HG02798 (cell line): Measurements from ENCODE around the gene GPD2.
"Not testable (repeated sequence)": the region's sequence is repeated elsewhere in the genome, so short reads cannot be mapped to it uniquely, and the experiment has no call there.

Experiments used
- ATAC-seq: cut with Tn5 transposase; IDR thresholded peaks from one replicate; pipeline ENCODE4 v1.9.1; 2021; ENCODE audit warnings: mild to moderate bottlenecking; ENCODE audit not compliant: unreplicated experiment, poor library complexity

Gene GPD2

DNA sequence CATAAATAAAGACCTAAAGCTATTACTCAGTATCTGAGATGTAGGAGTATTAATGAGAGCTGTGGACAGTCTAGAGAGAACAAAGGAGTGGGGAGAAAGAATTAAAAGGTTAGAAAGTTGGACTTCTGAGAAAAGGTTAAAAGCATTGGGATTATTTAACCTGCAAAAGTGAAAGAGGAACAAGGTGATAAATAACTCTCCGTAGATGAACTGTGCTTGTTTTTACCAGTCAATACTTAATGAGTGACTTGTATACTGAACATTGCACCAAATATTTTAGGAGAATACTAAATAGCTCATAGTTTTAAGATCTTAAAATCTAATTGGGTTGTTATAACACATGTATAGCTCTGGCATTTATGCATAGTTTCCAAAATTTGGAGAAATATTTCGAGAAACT lies 137.5 kb downstream of the GPD2 start:
- ATAC-seq = peak; percentile 65

DNA sequence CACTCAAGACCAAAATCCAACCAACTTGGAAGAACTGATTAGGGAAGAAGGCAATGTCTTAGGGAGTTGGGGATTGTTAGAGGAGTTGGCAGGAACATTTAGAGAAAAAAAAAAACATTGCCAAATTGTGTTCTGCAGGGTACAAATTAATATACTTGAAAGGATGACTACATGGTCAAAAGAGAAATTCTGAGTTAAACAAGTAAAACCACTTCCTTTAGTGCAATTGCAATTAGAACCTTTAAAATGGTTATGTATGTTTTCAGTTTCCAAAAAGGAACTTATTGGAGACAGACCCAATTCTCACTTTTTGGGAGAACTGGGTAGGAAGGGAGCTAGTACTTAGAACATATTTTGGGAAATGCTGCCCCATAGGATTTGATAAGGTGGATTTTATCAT lies 137.9 kb downstream of the GPD2 start:
- ATAC-seq = no peak

DNA sequence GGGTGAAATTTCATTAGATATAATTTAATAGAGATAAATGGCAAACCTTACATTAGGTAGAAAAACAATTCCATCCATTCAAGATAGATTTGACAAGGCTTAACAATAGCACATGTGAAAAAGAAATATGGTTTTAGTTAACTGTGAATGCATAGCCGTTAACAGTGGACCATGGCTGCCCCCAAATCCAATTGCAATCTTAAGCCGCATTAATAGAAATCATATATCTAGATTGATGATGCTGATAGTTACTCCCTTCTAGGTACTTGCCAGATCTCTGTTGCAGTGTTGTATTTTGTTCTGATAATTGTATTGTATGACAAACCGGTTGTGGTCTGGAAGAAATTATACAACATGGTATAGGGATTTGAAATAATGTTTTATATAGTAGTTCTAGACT lies 139.8 kb downstream of the GPD2 start:
- ATAC-seq = no peak

DNA sequence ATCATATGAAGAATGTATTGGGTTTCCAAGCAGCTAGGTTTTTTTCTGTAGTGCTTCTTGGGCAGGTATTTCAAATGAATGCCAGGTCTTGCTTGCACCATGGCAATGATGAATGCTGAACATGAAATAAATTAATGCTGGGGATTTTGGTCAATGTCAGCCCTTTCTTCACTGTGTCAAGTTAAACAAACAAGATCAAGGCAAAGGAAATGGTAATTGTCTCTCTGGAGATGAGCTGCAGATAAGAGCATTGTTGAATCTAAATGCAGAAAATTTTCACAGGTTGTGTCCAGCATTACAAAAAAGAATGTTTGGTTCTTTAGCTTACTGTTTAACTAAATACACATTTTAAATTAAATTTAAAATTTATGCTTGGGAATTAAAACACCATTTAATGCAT lies 144.3 kb downstream of the GPD2 start:
- no peak for ATAC-seq

DNA sequence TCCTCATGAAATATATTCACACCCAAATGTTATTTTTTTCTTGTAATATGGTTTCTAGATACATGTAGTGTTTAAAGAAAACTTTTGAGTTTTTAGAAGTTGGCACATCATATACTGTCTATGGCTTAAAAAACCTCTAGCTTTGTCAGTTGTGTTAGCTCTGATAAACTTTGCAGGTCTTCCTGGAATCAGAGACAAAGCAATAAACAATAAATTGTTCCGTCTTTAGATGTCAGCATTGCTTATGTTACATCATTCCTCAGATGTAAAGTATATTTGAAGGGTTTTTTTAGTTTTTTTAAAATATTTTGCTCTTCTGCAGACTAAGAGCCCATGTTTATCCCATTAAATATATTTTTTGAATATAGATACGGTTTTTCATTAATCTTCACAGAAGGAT lies 145.1 kb downstream of the GPD2 start:
- ATAC-seq = no peak

DNA sequence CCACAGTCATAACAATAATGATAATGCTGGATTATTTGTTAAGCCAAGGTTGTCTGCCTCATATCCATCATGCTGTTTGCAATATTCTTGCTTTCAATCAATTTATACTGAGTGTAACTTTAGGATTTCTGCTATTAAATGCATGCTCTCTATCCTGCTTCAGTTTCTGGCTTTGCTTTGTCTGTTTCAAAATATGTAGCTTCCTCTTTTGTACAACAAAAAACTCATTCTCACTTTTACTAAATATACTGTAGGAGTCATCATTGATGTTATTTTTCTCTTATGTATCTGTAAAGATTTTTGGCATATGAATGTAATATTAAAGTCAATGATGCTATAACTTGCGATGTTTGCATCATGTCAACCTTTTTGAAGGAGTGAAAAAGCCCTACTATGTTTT lies 149.3 kb downstream of the GPD2 start:
- no peak for ATAC-seq

DNA sequence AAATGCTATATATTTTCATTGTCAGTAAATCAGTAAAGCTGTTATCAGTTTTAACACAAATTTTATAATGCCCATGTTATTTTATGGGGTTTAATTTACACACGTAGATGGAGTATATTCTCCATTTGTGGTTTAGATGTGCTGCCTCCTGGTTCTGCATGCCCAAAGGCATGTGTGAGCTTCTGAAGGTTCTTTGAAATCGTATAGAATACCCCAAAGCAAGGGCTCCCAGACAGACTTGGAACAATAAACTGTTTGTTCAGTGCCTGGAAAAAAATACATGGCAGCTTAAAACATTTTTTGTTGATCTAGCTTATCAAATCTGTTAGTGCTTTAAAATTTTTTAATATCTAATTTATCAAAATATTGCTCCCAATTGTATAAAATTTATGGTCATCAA lies 150.4 kb downstream of the GPD2 start:
- no peak for ATAC-seq

DNA sequence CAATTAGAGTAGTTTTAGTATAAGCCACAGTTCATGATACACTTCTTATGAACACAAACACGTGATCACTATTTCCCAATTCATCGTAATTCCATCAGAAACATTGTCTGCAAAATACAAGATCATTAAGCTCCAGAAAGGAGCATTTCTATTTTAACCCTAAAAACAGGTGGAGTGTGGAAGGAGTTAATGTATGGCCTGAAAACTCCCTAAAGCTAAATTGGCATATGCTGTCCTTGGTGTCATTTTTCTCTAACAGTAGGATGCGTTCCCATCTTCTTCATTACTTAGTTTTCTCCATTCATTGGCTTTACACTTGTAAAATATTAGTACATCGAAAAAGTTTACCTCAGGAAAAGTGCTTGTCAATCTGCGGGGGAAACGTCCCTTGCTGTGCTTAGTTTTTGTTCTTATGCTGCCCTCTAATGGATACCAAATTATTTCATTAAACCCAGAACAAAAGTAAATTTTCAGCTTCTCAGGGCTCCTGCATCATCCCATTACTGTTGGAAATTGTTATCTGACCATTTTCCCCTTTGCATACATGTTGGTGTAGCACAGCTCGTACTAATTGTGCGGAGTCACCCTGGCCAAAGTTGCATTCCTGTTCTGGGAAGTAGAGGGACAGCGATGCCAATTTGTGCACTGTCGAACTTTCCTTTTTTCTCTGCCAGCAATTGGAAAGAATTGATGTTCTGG lies 153.4 kb downstream of the GPD2 start:
- peak; percentile 71 for ATAC-seq

DNA sequence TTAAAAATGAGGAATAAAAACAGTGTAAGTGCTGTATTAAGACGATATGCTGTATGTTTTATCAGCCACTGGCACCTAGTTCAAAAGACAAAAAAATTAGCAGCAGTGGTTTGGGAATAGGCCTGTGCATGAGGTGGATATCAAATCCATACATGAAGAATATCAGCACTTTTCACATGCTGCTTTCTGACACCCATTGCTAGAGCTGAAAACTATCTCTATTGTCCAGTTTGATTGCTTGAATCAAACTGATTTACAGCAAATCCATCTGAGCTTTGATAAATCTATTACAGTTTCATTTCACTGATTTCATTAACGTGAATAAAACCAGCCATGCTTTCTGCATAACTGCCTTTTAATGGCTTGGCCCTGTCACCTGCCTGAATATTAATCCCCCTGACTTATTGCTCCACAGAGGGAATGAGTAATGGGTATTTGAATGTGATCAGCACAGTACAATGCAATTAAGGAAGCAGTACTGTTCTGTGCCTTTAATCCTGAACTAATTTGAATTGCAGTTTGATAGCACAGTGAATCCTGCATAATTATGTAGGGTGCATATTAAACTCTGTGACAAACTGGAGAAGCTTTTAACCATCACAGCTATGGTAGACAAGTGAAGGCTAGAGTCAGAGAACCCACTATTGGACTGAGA lies 154.0 kb downstream of the GPD2 start:
- ATAC-seq = no peak

DNA sequence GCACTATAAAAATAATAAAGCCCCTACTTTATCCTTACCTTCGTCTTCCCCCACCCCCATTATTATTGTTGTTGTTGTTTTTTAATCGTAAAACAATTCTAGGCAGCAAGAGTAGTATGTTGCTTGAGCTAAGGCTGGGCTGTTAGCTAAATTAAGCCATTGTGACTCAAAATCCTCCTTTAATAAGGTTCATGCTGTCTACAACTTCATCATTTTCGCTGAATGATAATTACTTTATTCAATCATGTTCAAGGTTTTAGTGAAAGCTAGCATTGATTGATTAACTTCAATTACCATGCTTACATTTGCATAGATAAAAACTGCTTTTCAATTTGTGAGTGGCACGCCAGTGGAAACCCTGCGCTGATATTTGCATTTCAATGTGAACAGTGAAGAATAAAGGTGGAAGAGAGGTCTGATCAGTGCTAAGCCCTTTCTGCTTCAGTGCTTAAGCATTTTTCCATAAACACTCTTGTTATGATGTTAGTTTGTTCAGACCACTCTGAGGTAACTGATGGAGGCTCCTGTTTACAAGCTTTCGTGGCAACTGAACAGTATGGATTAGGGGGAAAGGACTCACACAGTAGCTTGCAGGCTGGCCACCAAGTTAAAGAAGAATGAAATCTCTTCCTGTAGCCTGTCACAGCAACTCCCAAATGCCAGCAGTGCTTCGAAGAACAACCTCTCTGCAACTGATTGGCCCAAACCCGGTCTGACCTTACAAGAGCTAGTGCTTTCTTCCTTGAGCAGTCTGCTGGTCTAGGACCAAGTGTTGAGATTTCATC lies 156.8 kb downstream of the GPD2 start:
- ATAC-seq = no peak

DNA sequence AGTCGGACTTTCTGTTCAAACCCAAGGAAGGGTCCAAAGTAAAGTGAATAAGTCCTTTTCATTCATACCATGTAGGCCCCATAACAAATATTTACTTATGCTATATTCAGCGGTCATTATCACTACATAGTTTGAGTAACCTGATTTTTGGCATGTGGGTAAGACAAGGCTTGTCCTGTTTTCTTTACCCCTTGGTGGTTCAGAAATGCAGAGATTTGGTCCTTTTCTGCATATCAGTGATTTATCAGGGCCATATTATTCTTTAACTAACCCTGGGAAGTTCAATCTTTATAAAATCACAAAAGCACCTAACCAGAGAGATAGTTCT lies 157.4 kb downstream of the GPD2 start:
- no peak for ATAC-seq

DNA sequence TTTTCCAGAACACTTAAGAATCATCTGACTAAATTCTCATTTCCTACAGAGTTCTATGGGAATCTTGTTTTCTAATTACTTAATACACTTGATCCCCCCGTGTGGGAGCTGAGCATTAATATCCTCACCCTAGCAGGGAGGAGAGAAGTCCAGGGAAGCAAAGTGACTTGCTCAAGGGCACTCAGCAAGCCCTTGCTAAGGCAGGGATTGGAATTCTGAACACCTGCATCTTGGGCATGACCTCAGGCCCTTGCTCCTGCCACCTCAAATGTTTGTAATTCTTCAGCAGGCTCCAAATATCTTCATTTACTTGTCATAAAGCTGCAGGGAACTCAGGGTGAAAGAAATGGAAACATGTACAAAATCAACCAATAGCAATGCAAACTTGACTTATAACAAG lies 162.4 kb downstream of the GPD2 start:
- no peak for ATAC-seq

DNA sequence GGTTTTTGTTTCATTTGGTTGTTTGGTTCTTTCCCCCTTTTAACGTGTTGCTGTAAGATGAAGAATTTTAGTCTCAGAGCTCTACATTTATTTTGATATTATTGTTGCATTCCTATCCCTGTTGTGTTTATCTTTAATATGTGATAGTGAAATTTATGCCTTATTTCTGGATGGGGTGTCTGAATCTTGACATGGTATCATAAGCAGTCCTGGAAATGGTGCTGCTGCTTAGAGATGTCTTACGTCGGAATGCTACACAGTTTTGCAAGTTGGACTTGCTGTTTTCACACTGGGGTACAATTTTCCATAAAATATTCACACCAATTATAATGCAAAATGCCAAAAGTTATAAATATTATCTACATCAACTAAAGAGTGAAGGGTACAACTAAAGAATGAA lies 164.0 kb downstream of the GPD2 start:
- ATAC-seq = no peak

DNA sequence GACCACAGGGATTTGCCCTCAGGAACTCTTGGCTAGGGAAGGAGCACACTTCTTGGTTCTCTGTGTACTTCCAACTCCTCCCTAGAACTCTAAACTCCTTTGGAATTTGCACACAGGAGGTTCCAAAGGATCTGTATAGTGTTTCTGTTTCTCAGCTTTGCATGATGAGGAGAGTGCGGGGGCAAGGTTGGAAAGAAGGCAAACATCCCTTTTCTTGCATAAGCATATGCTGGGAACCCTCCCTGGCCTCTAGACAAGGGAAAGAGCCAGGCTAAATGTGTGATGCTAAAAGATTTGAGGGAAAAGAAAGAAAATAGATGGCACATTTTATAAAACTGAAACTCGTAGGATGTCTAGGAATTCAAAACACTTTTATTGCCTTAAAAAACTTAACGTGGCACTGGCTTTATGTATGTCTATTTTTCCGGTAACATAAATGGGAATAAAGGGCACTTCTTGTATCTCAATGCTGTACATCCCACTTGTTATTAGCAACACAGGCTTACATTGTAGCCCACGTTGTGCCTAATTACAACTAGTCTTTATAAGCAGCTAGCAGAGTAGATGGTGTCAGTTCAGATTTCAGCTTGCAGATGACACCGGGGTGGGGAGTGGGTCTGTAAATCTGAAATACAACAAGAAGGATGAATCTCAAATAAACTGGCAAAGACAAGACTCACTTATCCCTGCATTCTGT lies 165.8 kb downstream of the GPD2 start:
- no peak for ATAC-seq

DNA sequence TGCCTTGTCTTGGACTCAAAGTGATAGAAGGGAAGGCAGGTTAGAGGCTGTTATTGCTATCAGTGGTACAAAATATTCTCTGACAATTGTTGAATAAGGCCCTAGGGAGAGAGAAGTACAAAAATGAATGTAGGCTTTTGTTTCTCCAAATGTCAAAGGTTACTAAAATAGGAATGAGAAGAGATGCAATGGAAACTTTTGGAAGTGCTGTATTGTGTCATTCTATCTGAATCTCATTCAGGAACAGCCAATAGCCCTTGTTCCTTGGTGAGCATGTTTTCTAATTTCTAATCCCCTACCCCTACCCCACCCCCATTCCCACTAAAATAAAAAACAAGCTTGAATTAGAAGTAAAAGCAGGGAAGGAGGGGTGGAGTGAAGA lies 166.4 kb downstream of the GPD2 start:
- no peak for ATAC-seq

DNA sequence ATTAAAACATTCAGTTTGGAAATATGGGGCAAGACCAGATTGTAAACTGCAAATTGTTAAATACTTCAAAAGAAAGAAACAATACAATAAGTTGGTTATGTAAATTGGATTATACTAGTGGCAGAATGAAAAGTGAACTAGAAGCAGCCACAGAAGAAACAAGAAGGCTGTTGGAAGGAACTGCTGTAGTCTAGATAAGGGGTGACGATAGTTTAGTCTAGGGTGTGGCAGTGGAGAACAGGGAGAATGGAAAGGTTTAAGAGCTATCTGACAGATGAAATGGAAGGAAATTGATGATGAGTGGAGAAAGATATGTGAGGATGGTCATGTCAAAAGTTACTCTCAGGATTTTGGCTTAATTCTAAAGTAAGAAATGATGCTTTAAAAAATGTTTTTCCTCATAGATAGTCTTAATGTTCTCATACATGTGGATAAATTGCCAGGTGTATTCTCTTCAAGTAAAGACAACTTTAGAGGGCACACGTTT lies 179.7 kb downstream of the GPD2 start:
- ATAC-seq = no peak

DNA sequence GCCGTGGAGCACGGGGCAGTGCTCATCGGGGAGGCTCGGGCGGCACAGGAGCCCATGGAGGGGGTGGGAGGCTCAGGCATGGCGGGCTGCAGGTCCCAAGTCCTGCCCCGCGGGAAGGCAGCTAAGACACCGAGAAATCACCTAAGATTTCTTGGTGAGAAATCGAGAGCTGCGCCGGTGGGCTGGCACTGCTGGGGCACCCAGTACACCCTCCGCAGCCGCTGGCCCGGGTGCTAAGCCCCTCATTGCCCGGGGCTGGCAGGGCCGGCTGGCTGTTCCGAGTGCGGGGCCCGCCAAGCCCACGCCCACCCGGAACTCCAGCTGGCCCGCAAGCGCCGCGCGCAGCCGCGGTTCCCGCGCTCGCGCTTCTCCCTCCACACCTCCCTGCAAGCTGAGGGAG lies 181.9 kb downstream of the GPD2 start:
- ATAC-seq = not testable (repeated sequence)

DNA sequence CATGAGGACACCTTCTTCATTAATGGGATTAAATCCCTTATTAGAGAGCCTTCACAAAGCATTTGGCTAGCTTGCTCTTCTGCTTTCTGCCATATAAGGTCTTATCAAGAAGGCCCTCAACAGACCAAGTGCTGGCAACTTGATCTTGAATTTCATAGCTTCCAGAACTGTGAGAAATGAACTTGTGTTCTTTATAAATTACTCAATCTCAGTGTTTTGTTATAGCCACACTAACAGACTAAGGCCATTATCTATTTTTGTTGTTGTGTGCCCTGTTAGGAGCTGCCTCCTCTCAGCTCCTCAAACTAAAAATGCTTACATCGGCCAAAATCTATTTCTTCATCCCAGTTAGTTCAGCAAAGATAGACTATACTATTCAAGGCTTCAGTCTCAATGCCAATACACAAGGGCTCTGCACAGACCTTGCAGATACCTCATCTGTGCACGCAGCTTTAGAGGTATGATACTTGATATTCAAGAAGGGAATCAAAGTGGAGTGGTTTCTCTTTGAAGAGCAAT lies 182.9 kb downstream of the GPD2 start:
- ATAC-seq = no peak

DNA sequence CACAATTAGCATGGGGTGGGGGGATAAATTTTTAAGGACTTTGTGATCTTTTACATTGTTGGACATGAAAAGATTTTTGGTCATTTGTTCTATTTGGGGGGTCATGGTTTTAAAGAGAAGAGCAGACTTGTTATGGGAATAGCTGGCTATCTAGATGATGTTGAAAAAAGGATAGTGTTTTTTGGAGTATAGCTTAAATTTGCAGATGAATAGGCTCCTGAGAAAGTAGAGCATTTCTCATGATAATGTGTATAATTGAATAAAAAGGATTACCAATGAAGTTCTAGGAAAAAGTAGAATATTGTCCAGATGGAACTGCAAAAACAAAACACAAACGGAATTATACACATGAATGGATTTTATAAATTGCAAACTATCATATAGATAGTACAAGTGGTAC lies 186.3 kb downstream of the GPD2 start:
- ATAC-seq = no peak

DNA sequence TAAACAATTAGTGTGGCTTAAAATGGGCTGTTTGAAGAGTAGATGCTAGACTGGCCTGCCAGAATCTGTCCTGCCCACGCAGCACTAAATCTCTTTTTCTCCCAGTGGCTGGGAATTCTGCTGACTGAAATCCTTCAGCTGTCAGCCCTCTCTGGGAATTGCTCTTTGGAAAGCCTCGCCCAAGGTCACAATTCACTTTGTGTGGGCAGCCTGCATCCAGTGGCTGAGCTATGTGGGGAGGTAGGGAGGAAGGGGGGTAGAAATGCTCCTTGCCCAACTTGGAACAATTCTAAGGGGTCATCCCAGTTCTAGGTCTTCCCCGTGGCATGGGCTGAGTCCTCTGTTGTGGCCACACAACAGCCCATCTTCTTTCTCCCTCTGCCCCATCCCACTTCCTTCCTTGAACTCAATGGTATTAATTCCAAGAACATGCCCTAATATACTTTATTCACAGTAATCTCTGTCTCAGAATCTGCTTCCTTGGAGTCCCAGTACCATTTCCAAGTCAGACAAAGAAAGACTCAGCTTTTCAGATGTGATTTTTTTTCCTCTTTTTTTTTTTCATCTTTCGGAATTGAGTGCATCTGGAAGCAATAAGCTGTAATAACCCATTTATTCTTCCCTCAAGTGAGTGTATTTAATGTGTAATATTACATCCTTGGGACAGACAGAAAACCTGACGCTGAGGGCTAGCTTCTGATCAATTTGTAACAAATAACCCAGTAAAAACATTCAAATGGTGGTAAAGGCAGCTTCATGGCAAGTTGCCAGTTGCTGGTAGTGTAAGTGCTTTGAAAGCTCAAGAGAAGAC lies 189.4 kb downstream of the GPD2 start:
- no peak for ATAC-seq
